Measurements from ENCODE around the gene CYP4F12. TPM values are rescaled to one million over a fixed set of nuclear protein-coding genes. Genes with fewer than 3 reads are reported as not detected.

Gene CYP4F12
- total and polyA plus RNA-seq, 10 of the 15 experiments (the other 5 are each of a cell fraction or from before 2014, with no cell fraction given): 0.12 to 0.20 TPM; not detected in 8

DNA sequence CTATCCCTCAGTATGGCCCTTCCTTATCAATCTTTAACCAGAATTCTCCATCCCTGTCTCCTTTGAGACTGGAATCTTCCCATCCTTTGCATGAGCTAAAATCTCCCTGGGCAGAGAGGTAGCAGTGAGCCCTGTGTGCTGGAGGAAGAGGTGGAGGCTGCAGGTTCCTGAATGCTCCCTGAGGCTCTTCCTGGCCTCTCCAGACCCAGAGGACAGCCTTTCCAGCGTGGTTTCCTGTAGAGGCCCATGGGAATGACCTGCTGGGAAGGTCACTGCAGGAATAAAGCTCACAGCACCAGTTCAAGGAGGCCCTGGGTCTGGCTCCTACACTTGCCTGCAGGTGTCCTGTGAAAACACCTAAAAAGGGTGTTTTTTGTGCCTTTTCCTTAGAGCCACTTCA, 59.5 kb downstream of the CYP4F12 start:
- no TSS peak for BruUV-seq (replicated peaks)
- 0% methylated on average over 1 of the region's 1 CpG for WGBS (ENCODE audit: insufficient coverage, insufficient replicate concordance, low lambda C conversion rate, missing lambda C conversion rate)
- in situ Hi-C loops (cut with MboI): no loop called here
- no peak for DNase-seq (ENCODE audit: low read depth, low spot score)
- SMC1A ChIA-PET (ENCODE audit: uncharacterized antibody, unreplicated experiment): no interaction called here
- Histone ChIP-seq H3K4me1 (ENCODE audit: control insufficient read depth, insufficient read depth, low read length) (no peaks in the 10 kb centered on the region), H3K36me3 (ENCODE audit: control insufficient read depth in 2 of 2, insufficient read depth in 2 of 2, low read length in 1 of 2) (no peaks in the 10 kb centered on the region), H3K4me3 (no peak overlapping the region), H3K9me3 (replicated peaks; ENCODE audit: control insufficient read depth, insufficient read depth, low read length) (no peaks in the 10 kb centered on the region), H3K79me2 (ENCODE audit: control insufficient read depth, insufficient read depth, low read length) (no peaks in the 10 kb centered on the region), H2AFZ (ENCODE audit: control insufficient read depth, low read depth, low read length) (no peak overlapping the region), H3K27me3 (replicated peaks in 1 of 2; ENCODE audit: control insufficient read depth in 2 of 2, insufficient read depth in 2 of 2, low read length in 1 of 2) (no peaks in the 10 kb centered on the region), H3K9ac (ENCODE audit: control insufficient read depth, insufficient read depth, low read length) (no peak overlapping the region), H4K20me1 (ENCODE audit: control insufficient read depth, insufficient read depth) (no peaks in the 10 kb centered on the region), H3K4me2 (ENCODE audit: control insufficient read depth, insufficient read depth) (no peak overlapping the region), H3K27ac (ENCODE audit: control insufficient read depth, insufficient read depth) (no peak overlapping the region)
- TF ChIP-seq CHD2 (IDR thresholded peaks at IDR 0.05; ENCODE audit: borderline replicate concordance, low read depth, low read length) (no peak), HCFC1 (IDR thresholded peaks at IDR 0.05; ENCODE audit: low read length) (no peak), PAX5 (IDR thresholded peaks at IDR 0.05; ENCODE audit: borderline replicate concordance, low read depth, low read length) (no peak), GABPA (IDR thresholded peaks at IDR 0.05; ENCODE audit: low read depth) (no peak), NBN (IDR thresholded peaks at IDR 0.05) (no peak), POLR2AphosphoS5 (IDR thresholded peaks at IDR 0.05; ENCODE audit: low read length) (no peak), ZSCAN29 (IDR thresholded peaks at IDR 0.05) (no peak), ESRRA (IDR thresholded peaks at IDR 0.05; ENCODE audit: low read length) (no peak), TBL1XR1 (IDR thresholded peaks at IDR 0.05; ENCODE audit: low read depth, low read length) (no peak)
- TF ChIP-seq, protein P1, sequence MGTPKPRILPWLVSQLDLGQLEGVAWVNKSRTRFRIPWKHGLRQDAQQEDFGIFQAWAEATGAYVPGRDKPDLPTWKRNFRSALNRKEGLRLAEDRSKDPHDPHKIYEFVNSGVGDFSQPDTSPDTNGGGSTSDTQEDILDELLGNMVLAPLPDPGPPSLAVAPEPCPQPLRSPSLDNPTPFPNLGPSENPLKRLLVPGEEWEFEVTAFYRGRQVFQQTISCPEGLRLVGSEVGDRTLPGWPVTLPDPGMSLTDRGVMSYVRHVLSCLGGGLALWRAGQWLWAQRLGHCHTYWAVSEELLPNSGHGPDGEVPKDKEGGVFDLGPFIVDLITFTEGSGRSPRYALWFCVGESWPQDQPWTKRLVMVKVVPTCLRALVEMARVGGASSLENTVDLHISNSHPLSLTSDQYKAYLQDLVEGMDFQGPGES (IDR thresholded peaks at IDR 0.05): no peak
- TF ChIP-seq, protein P2, sequence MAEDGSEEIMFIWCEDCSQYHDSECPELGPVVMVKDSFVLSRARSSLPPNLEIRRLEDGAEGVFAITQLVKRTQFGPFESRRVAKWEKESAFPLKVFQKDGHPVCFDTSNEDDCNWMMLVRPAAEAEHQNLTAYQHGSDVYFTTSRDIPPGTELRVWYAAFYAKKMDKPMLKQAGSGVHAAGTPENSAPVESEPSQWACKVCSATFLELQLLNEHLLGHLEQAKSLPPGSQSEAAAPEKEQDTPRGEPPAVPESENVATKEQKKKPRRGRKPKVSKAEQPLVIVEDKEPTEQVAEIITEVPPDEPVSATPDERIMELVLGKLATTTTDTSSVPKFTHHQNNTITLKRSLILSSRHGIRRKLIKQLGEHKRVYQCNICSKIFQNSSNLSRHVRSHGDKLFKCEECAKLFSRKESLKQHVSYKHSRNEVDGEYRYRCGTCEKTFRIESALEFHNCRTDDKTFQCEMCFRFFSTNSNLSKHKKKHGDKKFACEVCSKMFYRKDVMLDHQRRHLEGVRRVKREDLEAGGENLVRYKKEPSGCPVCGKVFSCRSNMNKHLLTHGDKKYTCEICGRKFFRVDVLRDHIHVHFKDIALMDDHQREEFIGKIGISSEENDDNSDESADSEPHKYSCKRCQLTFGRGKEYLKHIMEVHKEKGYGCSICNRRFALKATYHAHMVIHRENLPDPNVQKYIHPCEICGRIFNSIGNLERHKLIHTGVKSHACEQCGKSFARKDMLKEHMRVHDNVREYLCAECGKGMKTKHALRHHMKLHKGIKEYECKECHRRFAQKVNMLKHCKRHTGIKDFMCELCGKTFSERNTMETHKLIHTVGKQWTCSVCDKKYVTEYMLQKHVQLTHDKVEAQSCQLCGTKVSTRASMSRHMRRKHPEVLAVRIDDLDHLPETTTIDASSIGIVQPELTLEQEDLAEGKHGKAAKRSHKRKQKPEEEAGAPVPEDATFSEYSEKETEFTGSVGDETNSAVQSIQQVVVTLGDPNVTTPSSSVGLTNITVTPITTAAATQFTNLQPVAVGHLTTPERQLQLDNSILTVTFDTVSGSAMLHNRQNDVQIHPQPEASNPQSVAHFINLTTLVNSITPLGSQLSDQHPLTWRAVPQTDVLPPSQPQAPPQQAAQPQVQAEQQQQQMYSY (CRISPR knock-in tag; IDR thresholded peaks at IDR 0.05): no peak
- FAIRE-seq: no peak
- CTCF ChIA-PET: interaction anchor here (0.7 kb wide), 1 partner anchor 887 kb away, joined by 4 read pairs; no protein-coding TSS in a partner anchor
- POLR2A ChIA-PET: no interaction called here
- intact Hi-C loops (cut with micrococcal nuclease; ENCODE audit: unreplicated experiment): no loop called here
- RAD21 ChIA-PET (ENCODE audit: unreplicated experiment): no interaction called here
- no peak for ATAC-seq

Data from GM12878 (cell line).